GM19438 (cell line): ENCODE results near the gene NECTIN4.
"Not testable (repeated sequence)": the region's sequence is repeated elsewhere in the genome, so short reads cannot be mapped to it uniquely, and the experiment has no call there.

ENCODE experiments used
- ATAC-seq: cut with Tn5 transposase; IDR thresholded peaks from one replicate; pipeline ENCODE4 v1.9.1; 2021; ENCODE audit warnings: low read depth; ENCODE audit not compliant: unreplicated experiment

The NECTIN4 gene

DNA sequence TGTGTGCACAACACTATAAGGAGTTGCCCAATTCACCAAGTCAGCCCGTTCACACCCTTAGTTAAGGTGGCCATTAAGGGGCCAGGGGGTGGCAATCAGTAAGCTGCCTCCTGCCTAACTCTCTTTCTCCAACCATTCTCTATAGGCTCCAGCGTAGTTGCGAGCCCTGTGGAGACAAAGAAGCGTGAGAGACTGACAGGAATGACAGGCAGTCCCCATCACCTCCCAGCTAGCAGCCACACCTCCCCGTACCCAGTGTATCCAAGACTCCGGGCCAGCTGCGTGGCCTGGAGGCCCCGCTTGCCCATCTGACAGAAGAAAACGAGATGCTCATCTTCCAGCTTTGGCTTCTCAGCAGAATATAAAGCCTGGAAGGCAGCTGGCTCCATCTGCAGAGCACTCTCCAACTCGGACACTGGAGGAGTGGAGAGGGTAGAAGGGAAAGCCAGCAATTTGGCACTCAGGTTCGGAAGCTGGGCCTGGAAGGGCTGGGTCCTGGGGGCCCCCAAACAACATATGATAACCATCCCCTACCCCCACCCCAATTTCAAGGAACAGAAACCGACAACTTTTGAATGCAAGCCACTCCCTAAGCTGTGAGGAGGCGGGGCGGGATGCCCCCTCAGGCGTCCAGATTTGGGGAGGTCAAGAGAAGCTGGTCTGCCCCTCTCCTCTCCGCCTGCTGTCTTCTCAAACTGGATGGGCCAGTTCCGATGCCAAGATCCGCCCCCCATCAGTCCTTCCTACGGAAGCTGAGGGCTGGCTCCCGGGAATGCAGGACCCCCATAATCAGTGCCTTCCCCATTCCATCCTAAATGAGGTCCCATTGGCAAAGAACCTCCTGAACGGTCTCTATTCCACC, 51.5 kb downstream of the NECTIN4 start:
- ATAC-seq = no peak

DNA sequence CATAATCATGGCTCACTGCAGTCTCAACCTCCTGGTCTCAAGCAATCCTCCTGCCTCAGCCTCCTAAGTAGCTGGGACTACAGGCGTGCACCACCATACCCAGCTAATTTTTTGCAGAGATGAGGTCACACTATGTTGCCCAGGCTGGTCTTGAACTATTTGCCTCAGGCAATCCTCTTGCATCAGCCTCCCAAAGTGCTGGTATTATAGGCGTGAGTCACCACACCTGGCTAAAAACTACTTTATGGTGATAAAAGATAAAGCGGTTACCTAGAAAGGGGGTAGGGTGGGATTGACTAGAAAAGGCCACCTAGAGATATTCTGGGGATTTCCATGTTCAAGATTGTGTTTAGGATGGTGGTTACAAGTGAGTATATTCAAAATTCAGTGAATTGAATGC, 55.6 kb downstream of the NECTIN4 start:
- no peak for ATAC-seq

DNA sequence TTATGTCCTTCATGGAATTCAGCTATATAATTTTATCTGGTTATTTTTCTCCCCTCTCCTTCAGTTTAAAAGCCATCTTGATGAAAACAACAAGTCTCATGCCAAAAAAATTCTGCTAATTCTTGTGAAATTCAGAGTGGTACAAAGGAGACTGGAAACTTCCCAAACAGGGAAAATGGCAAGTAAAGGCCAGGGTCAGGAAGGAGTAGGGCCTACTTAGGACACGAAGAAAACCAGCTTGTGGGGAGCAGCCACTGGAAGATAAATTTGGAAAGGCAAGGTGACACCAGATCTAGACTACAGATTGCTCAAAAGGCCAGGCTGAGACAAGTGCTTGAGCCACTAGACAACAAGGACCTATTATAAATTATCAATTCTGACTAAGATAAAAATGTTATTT, 56.9 kb downstream of the NECTIN4 start:
- ATAC-seq = no peak

DNA sequence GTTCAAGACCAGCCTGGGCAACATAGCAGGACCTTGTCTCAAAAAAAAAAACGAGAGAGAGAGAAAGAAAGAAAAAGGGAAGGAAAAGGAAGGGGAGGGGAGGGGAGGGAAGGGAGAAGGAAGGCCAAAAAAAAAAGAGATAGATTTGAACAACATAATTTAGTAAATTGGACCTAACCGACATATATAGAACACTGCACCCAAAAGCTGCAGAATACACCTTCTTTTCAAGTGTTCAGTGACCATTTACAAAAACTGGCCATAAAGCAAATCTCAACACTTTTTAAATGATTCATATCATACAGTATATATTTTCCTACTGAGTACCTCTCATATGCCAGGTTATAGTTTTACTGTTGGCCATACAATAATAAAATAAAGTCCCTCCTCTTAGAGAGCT, 57.5 kb downstream of the NECTIN4 start:
- no peak for ATAC-seq

DNA sequence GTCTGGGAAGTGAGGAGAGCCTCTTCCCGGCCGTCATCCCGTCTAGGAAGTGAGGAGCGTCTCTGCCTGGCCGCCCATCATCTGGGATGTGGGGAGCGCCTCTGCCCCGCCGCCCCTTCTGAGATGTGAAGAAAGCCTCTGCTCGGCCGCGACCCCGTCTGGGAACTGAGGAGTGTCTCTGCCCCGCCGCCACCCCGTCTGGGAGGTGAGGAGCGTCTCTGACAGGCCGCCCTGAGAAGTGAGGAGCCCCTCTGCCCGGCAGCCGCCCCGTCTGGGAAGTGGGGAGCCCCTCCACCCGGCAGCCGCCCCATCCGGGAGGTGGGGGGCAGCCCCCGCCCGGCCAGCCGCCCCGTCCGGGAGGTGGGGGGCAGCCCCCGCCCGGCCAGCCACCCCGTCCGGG, 59.9 kb downstream of the NECTIN4 start:
- ATAC-seq = not testable (repeated sequence)

DNA sequence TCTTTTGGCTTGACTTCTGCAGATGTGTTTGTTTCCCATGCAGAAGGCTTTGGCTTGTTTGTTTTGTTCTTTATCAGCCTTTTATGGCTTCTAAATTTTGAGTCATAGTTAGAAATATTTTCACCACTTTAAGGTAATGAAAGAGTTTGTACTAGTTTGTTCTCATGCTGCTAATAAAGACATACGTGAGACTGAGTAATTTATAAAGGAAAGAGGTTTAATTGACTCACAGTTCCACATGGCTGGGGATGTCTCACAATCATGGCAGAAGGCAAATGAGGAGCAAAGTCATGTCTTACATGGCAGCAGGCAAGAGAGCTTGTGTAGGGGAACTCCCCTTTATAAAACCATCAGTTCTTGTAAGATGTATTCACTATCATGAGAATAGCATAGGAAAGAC, 62.4 kb downstream of the NECTIN4 start:
- not testable (repeated sequence) for ATAC-seq

DNA sequence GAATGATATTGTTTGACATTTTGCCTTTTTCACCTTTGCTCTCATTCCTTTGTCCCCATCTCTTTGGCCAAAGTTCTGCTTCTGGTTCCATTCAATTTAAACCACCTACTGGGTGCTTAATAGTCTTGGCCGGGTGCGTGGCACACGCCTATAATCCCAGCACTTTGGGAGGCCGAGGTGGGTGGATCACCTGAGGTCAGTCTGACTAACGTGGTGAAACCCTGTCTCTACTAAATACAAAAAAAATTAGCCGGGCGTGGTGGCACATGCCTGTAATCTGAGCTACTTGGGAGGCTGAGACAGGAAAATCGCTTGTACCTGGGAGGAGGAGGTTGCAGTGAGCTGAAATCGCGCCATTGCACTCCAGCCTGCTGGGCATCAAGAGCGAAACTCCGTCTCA, 66.9 kb downstream of the NECTIN4 start:
- not testable (repeated sequence) for ATAC-seq

DNA sequence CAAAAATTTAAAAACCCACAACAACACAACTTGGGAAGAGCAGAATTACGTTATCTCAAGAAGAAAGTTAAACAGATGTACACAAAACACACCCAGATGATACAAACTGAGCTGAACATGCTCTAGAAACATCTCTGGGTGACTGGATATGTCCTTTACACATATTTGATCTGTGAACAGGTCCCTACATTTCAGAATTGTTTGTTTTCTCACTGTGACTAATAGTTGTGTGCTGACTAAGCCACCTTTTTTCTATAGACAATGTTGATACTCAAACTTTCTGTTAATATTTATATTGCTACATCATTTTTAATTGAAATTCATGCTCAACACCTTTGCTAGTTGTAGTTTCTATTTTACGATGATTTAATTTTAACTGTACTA, 67.4 kb downstream of the NECTIN4 start:
- no peak for ATAC-seq

DNA sequence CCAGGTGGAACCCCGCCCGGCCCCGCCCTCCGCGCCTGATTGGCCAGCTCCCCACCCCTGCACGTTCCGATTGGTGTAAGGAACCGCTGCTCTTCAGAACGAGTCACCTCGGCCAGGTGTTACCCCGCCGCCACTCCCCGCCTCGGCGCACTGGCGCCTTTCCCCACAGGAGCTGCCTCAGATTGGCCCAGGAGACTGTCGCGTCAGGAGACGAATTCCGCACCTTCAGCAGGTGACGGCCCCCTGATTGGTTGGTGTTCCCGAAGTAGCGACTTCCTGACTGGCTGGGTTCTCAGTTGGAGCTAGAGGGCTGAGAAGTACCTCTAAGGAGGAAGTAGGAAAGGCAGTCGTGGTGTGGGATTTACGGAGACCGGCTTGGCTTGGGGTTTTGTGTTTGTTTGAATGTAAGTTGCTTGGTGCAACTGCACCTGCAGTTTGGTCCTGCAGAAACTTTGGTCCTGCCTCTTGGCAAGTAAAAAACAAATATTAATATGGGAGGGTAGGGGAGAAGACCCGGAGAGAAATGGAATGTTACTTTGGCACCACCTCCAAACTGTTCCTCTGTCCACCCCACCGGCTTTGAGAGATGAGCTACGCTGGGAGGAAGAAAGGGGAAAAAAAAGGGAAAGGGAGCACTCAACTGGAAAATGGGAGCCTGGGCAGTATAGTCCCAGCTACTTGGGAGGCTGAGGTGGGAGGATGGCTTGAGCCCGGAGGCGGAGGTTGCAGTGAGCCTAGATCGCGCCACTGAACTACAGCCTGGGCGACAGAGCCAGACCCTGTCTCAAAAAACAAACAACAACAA, 68.0 kb downstream of the NECTIN4 start:
- peak; percentile 86 for ATAC-seq
